D341Med (cell line): ENCODE results near the gene KAT7.
A peak's percentile ranks its signal among the peaks of the same experiment; 100 is the strongest.
"Not testable (repeated sequence)": the region's sequence is repeated elsewhere in the genome, so short reads cannot be mapped to it uniquely, and the experiment has no call there.

ENCODE experiments used
- DNase-seq: peaks from one replicate; pipeline ENCODE4 v3.0.0; 2012; ENCODE audit warnings: low spot score

Gene KAT7

DNA sequence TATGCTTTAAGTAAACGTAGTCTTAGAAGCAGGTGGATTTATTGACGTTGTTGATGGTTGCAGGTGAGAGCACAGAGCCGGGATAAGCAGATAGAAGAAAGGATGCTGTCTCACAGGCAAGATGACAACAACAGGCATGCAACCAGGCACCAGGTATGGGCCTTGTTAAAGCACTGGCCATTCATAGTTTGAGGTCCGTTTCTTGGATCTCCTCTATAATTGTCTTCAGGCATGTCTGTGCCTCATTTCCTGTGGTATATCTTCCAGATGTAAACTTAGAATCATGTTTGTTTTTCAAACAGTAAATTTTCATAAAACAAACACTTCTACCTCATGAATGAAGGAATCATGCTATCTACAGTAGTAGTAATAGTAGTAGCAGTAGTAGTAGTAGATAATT lies 20.6 kb downstream of the KAT7 start:
- no peak for DNase-seq

DNA sequence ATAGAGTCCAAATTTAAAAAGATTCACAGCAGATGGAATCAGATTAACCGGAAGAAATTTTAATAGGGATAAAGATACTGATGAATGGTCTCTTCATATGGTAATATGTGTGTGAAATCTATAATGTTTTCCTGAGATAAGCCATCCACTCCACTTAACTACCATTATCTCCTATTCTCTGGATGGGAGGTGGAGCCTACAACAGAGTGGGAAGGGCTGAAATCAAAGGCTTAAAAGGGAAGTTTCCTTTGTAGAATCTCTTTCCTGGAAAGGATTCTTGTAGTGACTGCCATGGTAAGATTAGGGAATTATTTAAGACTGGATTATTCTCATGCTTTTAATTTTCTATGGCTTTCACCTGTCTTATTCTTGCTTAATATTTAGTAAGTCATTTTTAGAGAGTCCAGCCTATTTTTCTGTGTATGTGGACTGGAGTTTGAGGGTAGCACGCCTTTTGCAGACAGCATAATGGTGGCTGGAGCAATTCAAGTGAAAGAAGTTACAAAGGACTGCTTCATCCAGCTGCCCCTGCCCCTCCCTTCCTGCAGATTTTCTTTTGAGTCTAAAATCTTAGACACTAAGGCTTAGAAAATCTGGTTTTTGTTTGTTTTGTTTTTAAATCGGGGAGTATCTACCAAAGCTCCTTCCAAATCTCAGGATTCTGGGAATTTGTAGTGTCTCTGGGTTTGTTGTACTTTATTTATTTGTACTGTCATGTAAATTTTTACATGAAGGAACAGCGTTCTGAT lies 26.5 kb downstream of the KAT7 start:
- peak; percentile 56 for DNase-seq

DNA sequence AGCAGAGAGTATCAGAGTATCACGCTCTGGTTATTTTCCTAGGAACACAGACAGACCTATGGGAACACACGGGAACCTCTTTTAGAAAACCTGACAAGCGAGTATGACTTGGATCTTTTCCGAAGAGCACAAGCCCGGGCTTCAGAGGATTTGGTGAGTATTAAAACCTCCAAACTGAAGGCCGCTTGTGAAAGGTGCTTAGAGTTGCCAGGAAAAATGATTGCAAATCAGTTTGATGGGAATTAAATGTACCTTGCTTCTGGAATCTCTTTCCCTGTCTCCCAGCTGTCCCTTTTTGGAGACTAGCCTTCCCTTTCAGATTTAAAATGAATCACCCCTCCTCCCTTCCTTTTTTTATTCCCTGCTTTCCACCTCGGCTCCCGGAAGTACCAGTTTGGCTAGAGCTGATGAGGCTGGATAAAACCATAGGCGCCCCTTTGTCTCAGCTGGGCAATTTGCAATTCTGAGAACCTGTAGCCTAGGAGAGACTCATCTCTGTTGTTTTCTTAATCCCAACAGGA lies 27.3 kb downstream of the KAT7 start:
- DNase-seq, result peak; percentile 75

DNA sequence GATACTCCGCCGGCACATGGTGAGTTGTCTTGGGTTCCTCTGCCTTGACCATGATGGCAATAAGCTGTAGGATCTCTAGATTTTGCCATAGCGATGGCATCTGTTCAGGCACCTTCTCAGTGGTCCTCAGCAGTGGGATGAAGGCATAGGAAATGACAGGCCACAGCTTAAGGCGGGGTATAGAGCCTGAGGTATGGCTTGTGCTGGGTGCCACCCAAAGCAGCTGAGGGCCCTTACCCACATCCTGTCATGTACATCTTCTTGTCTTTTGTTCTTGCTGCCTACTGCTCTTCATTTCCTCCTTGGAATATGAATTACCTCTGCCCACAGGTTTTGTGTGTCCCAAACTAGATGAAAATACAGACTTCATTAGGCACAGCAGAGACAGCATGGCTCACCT lies 29.5 kb downstream of the KAT7 start:
- no peak for DNase-seq

DNA sequence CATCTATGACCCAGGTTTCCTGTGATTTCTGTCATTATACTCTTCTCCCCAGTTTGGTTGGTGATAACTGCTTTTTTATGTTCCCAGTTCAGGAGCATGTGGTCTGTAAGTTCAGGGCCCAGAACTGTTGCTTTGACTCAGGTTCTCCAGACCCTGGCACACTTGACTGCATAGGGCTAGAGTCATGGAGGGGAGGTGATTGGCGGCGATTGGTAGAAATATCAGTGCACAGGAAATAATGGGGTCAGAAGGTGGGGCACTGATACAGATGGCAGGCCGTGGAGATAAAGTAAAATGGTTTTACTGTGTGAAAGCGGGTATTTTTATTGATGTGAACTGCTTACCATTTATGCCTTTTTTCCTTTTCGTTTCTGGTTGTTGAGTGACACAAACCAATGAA lies 30.7 kb downstream of the KAT7 start:
- no peak for DNase-seq

DNA sequence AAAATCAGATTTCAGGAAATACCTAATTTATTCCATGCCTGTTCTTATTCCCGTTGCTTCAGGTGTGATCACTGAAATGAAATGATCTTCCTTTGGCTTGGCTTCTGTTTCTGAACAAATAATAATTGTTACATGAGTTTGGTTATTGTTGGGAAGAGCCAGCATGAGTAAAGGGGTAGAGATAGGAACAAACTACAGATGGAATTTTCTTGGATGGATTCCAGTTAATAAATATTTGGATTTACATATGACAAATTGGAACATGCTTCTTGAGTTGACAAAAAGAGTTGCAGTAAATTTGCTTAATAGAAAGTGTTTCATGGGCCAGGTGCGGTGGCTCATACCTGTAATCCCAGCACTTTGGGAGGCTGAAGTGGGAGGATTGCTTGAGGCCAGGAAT lies 31.2 kb downstream of the KAT7 start:
- DNase-seq, result no peak

DNA sequence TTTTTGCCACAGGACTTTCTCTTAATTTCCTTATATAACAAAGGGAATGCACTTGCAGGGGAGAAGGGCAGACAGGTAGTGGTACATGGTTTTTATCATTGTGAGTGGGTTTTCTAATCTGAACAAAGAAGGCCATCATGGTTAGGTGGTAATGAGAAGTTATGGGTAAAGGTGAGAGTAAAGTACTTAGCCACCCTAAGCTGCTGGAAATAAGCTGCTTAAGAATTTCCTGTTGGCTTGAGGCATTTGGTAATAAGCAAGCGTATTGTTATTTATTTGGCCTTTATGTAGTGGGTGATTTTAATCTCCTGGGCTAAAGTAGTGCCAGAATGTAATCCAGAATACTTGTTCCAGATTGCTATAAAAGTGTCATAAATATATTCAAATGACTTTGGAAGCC lies 32.3 kb downstream of the KAT7 start:
- DNase-seq, result peak; percentile 51

DNA sequence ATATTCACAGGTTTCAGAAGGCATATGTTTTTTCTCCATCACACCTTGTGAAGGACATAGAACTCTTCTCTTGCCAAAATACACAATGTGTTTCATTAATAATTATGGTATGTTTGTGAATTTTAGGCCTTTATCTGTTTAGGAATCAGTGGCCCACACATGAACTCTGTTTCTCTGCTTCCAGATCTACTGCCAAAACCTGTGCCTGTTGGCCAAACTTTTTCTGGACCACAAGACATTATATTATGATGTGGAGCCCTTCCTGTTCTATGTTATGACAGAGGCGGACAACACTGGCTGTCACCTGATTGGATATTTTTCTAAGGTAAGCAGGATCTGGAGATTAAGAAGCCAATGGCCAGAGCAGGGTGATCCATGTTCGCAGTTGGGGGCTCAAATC lies 33.0 kb downstream of the KAT7 start:
- no peak for DNase-seq

DNA sequence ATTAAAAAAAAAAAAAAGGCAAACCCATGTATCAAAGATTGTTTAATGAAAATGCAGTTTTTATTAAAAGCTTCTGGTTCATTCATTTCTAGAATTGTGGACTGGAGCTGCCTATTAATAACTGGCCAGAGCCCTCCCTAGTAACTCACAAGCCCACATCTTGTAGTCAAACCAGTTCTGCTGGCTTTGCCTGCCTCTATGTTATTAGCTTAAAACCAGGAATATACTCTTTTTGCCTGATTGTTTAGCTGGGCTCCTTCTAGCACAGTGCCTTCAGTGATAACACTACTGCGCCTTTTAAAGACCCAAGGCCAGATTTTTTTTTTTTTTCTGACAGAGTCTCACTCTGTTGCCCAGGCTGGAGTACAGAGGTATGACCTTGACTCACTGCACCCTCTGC lies 33.4 kb downstream of the KAT7 start:
- no peak for DNase-seq

DNA sequence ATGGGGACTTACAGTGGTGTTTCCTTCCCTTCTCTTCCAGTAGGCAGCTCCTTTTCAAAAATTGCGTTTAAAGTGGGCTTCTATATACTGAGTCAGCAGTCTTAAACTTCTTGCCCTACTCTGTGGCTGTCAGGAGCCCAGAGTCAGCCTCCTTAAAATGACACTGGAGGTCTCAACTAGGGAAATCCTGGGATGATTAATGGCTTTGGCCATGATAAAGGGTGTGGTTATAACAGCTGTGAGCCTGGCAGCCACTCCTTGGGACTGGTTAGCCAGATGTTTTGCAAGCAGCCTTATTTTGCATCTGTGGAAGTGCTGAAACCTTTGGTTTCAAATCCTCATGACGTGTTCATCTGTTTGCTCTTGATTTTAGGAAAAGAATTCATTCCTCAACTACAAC lies 34.3 kb downstream of the KAT7 start:
- no peak for DNase-seq

DNA sequence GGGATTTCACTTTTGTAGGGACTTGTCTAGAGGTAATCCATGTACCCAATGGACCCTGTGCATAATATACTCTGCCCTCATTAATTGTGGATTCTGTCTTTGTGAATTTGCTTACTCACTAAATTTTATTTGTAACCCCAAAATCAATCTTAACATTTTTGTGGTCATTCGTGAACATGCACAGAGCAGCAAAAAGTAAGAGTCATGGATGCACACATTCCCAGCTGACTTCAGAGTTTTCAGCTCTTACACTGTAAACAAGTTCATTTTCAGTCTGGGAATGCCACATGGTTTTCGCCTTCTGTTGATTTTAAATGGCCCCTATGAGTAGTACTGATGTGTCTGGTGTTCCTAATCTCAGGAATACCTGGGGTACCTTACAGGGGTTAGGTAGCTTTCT lies 35.1 kb downstream of the KAT7 start:
- DNase-seq, result no peak

DNA sequence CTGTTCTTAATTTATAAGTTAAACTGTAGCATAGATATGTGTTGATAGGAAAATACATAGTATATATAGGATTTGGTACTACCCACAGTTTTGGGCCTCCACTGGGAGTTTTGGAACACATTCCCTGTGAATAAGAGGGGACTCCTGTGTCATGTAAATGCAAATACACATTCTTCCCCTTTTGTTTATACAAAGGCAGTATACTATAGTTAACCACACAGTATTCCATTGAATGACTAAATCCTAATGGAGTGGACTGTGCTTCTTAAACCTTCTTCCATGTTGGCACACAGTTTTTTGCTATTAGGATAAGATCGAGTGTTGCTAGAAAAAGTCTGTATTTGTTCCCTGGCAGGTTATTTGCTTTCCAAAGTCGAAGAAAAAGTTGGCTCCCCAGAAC lies 37.2 kb downstream of the KAT7 start:
- DNase-seq, result no peak

DNA sequence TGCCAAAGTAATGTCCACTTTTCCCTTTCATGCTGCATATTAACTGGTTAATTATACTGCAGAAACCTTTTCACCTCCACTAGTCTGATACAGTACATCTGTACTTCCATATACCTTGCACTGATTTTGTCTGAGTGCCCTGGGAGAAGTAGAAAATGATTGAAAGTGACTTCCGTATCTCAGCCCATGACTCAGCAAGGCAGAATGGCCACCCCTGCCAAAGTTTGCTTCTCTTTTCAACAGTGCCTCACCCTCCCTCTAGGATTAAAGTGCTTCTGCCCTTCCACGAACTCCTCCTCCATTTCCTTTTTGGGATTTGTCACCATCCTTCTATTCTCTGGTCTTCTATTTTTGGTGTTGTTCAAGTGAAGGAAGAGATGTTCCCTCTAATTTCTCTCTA lies 39.8 kb downstream of the KAT7 start:
- DNase-seq, result not testable (repeated sequence)

DNA sequence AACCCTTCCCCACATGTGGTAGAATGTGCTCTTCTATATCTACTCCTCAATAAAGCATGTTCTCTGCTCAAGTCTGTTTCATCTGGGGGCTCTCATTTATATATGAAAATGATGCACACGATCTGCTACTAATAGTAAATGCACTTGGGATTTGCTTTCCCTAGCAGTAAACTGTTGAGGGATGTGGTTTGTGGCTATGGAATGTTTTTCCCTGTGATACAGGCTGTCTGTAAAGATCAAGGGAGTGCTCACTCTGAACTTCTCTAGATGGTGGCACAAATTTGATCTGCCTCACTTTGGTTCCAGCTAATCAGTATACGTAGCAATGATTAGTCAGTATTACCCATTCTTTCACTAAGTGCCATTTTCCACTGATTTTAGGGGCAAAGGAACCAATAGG lies 40.5 kb downstream of the KAT7 start:
- DNase-seq, result no peak

DNA sequence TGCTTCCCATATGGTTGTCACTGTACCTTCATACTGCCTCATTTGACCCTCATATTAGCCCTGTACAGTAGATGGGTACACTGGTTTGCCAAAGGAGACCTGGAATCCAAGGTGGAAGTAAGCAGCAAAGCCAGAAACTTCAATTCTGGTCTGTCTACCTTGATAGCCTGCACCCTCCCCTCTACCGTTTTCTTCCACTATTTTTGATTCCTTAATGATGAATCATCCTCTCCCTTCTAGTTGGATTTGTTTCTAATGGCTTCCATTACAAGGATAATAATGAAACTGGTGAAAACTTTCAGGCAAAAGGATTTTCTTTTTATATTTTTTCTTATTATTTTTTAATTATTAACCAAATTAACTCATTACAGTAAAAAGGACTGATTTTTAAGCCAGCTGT lies 42.1 kb downstream of the KAT7 start:
- DNase-seq, result no peak

DNA sequence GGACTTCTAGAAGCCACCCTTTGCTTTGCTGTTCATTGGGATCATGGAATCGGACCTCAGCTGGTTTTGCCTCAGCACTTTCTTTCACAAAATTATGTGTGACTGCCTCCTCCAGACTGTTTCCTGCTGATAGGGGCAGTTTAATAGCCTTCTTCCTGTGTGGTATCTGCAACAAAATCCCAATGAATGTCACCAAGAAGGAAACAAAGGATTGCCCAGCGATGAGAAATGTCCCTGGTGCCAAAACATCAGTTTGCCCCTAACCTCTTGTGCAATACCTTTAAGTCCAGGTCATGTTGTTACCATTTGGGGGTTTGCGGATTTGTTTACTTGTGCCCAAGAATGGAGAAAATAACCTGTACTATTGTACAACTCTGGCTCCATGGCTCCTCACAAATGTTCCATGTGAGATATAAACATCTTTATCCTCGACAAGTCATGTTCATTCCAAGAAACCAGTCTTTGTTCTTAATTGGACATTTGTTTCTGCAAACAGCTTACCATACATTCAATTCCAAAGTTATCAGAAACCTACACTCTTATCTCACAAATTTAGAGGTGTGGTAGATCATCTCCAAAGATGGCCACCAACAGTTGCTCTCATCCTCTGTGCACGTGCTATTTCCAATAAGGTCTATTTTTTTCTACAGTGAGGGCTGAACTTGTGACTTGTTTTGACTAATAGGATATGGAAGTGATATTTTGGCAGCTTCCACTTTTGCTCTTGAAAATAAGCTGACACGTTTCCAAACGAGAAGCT lies 44.5 kb downstream of the KAT7 start:
- DNase-seq, result no peak

DNA sequence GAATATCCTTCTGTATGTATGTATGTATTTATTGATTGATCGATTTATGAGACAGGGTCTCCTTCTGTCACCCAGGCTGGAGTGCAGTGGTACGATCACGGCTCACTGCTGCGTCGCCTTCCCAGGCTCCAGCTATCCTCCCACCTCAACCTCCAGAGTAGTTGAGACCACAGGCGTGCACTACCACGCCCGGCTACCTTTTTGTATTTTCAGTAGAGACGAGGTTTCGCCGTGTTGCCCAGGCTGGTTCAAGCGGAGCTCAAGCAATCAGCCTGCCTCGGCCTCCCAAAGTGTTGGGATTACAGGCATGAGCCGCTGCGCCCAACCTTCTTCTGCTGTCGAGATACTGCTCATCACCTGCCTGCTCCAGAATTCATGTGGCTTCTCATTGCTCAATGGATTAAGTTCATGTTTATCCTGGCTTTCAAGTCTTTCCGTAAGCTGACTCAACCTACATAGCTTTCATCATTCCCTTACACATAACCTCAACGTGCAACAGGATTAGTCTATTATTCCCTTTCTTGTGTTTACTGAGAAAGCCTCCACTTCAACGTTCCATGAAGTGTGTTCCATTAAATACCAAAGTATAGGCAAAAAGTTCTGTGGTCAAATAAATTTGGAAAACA lies 45.8 kb downstream of the KAT7 start:
- DNase-seq, result no peak

DNA sequence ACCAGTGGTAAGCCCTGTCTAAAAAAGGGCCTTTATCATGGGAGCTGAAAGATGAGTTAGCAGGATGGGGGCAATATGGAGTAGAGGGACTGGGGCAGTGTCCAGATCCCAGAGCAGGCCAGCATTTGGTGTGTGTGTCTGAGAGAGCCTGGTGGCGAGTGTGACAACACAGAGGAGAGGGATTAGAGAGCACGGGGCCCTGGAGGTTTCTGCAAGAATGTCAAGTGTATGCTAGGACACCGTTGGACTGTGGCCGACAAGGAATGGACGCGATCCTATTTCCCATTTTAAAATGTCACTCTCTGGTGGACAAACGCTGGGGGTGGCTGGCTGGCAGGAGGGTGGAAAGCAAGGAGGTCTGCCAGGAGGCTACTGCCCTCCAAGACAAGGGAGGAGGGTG lies 47.0 kb downstream of the KAT7 start:
- DNase-seq, result no peak

DNA sequence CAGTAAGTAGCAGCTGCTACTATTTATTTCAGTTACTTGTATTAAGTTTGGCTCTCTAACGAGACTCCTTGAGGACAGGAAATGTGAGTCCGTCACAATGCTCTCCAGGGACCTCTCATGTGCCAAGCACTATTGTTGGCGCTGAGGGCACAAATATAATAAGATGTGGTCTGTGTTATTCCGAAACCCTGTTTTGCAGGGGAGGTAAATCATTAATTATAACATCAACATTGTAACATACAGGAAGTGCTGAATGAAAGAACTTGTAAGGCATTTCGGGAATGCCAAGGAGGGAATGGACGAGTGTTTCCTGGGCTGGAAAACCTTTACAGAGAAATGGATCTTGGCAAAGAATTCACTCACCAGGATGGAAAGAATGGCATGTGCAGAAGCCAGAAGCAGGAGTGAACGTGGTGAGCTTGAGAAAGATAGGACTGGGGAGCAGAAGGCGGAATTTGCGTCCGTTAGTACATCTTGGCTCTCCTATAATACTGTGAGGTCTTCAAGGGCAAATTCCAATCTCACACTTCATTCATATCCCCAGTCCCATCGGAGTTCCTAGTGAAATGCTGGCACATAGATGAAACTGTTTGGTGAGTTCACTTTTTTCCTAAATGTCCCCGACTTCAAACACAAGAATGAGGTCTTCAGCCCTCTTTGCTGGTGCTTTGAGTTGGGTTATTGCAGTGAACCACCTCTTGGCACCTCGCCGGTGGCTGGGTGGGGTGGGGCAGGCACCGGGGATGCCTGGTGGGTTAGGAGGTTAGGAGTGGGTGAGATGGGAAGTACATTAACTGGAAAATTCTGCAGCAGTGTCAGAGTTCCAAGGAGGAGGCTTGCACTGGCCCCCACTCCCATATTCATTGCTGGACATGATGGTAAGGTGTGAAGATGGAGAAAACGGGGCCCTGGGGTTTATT lies 47.9 kb downstream of the KAT7 start:
- no peak for DNase-seq

DNA sequence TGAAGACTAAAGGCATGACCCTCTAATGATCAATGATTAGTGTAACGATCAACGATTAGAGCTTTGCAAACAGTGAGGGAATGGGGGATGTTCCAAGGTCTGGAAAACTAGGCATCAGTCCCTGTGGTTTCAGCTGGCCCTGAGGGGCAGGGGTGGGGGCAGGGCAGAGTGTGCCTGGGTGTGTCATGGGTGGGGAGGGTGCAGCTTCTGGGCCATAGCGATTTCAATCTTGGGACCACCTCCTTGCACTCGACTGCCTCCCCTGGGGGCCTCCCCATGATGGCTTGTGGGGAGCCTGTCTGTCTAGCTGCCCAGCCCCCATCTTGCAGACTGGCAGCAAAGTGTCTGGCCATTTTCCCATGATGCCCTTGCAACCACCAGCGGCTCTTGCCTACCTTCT lies 51.0 kb downstream of the KAT7 start:
- no peak for DNase-seq

DNA sequence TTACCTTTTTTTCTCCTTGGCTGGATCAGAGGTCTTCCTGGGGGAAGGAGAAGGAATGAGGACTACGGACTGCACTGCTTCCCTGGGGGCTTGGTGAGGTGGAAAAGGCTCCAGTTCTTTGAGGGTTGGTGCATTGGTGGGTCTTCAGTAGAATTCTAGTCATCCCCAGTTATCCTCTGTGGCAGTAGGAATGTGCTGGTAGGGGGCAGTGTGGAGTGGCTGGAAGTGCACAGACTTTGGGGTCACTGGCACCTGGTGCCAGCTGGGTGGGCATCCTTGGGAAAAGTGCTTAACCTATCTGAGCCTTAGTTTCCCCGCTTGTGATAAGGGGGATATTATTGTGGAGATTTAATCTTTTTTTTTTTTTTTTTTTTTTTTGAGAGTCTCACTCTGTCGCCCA lies 53.1 kb downstream of the KAT7 start:
- no peak for DNase-seq

DNA sequence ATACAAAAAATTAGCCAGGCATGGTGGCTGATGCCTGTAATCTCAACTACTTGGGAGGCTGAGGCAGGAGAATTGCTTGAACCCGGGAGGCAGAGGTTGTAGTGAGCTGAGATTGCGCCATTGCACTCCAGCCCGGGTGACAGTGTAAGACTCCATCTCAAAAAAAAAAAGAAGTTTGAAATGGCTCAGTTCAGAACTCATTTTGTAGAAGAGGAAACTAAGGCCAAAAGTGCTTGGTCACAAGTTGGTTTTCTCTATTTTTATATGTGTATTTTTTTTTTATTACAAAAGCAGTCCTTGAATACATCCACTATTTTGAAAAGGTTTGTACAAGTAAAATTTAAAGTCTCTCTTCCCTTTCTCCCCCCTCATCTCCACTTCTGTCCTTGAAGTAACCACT lies 53.9 kb downstream of the KAT7 start:
- DNase-seq, result no peak
